ENCODE data around the gene TMEM163. TPM values are rescaled to one million over a fixed set of nuclear protein-coding genes. Genes with fewer than 3 reads are reported as not detected.

The TMEM163 gene
- polyA plus RNA-seq, 3 donors: 0.01 TPM; not detected in 2

DNA sequence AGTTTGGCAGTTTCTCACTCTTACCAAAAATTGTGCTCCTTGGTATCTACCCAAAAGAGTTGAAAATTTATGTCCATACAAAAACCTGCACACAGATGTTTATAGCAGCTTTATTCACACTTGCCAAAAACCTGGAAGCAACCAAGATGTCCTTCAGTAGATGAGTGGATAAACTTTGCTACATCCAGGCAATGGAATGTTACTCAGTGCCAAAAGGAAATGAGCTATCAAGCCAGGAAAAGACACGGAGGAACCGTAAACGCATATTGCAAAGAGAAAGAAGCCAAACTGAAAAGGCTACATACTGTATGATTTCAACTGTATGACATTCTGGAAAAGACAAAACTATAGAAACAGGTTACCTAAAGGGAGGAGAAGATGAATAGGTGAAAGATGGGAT, 36.1 kb downstream of the TMEM163 start:
- no peaks in the 10 kb centered on the region for H3K79me2 ChIP-seq (ENCODE audit: insufficient read depth, low read length)
- Mint-ChIP-seq H3K36me3 (no peaks in the 10 kb centered on the region), H3K4me1 (peaks cover 9% of the 10 kb centered on the region), H3K4me3 (no peak overlapping the region), H3K27ac (peak overlapping the region in 1 of 7 donors; percentile 41), H3K27me3 (ENCODE audit: low read depth in 3 of 3) (peaks cover 0 to 2% (median 1%) of the 10 kb centered on the region in 3 donors), H3K9me3 (peaks cover 0 to 3% (median 0%) of the 10 kb centered on the region in 7 donors)
- no peaks in the 10 kb centered on the region for H3K9me3 ChIP-seq (replicated peaks in 1 of 2; ENCODE audit: control insufficient read depth in 1 of 2, insufficient read depth in 1 of 2, low read length in 2 of 2)
- 60% methylated on average over 3 of the region's 3 CpGs for WGBS (ENCODE audit: insufficient coverage)
- H3K4me2 ChIP-seq (replicated peaks; ENCODE audit: extremely low read depth, low read length, poor library complexity, severe bottlenecking): no peak overlapping the region
- H2AFZ ChIP-seq (ENCODE audit: insufficient read depth, low read depth, low read length, poor library complexity, severe bottlenecking): no peak overlapping the region
- H3K4me3 ChIP-seq (replicated peaks in 1 of 3; ENCODE audit: low read depth in 2 of 3, low read length in 3 of 3): no peak overlapping the region
- TF ChIP-seq, protein P1, sequence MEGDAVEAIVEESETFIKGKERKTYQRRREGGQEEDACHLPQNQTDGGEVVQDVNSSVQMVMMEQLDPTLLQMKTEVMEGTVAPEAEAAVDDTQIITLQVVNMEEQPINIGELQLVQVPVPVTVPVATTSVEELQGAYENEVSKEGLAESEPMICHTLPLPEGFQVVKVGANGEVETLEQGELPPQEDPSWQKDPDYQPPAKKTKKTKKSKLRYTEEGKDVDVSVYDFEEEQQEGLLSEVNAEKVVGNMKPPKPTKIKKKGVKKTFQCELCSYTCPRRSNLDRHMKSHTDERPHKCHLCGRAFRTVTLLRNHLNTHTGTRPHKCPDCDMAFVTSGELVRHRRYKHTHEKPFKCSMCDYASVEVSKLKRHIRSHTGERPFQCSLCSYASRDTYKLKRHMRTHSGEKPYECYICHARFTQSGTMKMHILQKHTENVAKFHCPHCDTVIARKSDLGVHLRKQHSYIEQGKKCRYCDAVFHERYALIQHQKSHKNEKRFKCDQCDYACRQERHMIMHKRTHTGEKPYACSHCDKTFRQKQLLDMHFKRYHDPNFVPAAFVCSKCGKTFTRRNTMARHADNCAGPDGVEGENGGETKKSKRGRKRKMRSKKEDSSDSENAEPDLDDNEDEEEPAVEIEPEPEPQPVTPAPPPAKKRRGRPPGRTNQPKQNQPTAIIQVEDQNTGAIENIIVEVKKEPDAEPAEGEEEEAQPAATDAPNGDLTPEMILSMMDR (IDR thresholded peaks at IDR 0.05): no peak
- peaks cover 0 to 8% of the 10 kb centered on the region in 2 donors for H3K4me1 ChIP-seq (ENCODE audit: control insufficient read depth in 1 of 2, insufficient read depth in 2 of 2, low read length in 2 of 2)
- H4K20me1 ChIP-seq (ENCODE audit: insufficient read depth, low read length): no peaks in the 10 kb centered on the region
- no peak for DNase-seq
- intact Hi-C loops (cut with micrococcal nuclease): no loop called here
- no peaks in the 10 kb centered on the region for H3K36me3 ChIP-seq (replicated peaks in 1 of 2; ENCODE audit: control insufficient read depth in 1 of 2, insufficient read depth in 2 of 2, low read length in 2 of 2)
- no peak overlapping the region for H3K27ac ChIP-seq (ENCODE audit: low read depth in 1 of 2, low read length in 2 of 2)
- H3K9ac ChIP-seq (ENCODE audit: insufficient read depth, low read length, poor library complexity, severe bottlenecking): no peak overlapping the region
- no peaks in the 10 kb centered on the region for H3K27me3 ChIP-seq (ENCODE audit: control insufficient read depth in 2 of 2, insufficient read depth in 2 of 2, low read length in 2 of 2)

DNA sequence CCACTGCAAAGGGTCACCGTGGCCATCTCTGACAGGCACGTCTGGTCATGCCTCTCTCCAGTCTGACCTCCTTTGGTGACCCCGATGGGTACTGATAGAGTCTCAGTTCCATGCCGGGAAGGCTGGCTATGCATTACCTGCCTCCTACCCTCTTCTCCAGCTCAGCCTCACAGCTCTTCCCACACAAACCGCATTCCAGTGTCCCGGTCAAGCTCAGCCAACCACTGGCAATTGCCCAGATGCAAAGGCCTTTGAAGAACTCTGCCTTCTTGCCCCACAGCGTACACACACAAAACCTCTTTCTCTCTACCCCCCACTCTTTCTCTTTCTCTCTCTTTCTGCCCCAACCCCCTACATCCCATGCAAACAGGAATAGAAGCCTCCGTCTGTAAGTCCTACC, 37.6 kb downstream of the TMEM163 start:
- no peaks in the 10 kb centered on the region for H3K79me2 ChIP-seq (ENCODE audit: insufficient read depth, low read length)
- H3K27ac ChIP-seq (ENCODE audit: low read depth in 1 of 2, low read length in 2 of 2): no peak overlapping the region
- Mint-ChIP-seq H3K9me3 (peaks cover 0 to 3% (median 0%) of the 10 kb centered on the region in 7 donors), H3K36me3 (no peaks in the 10 kb centered on the region), H3K4me1 (peaks cover 9% of the 10 kb centered on the region), H3K27ac (no peak overlapping the region), H3K4me3 (no peak overlapping the region), H3K27me3 (ENCODE audit: low read depth in 3 of 3) (peaks cover 0 to 2% (median 2%) of the 10 kb centered on the region in 3 donors)
- H3K36me3 ChIP-seq (replicated peaks in 1 of 2; ENCODE audit: control insufficient read depth in 1 of 2, insufficient read depth in 2 of 2, low read length in 2 of 2): no peaks in the 10 kb centered on the region
- H3K27me3 ChIP-seq (ENCODE audit: control insufficient read depth in 2 of 2, insufficient read depth in 2 of 2, low read length in 2 of 2): no peaks in the 10 kb centered on the region
- H2AFZ ChIP-seq (ENCODE audit: insufficient read depth, low read depth, low read length, poor library complexity, severe bottlenecking): no peak overlapping the region
- WGBS (ENCODE audit: insufficient coverage): 98% methylated on average over 7 of the region's 8 CpGs
- no peaks in the 10 kb centered on the region for H4K20me1 ChIP-seq (ENCODE audit: insufficient read depth, low read length)
- H3K4me3 ChIP-seq (replicated peaks in 1 of 3; ENCODE audit: low read depth in 2 of 3, low read length in 3 of 3): no peak overlapping the region
- no peak for DNase-seq
- TF ChIP-seq, protein P1 (IDR thresholded peaks at IDR 0.05): no peak
- no peak overlapping the region for H3K4me2 ChIP-seq (replicated peaks; ENCODE audit: extremely low read depth, low read length, poor library complexity, severe bottlenecking)
- H3K9ac ChIP-seq (ENCODE audit: insufficient read depth, low read length, poor library complexity, severe bottlenecking): no peak overlapping the region
- intact Hi-C loops (cut with micrococcal nuclease): no loop called here
- no peaks in the 10 kb centered on the region for H3K9me3 ChIP-seq (replicated peaks in 1 of 2; ENCODE audit: control insufficient read depth in 1 of 2, insufficient read depth in 1 of 2, low read length in 2 of 2)
- peaks cover 0 to 8% of the 10 kb centered on the region in 2 donors for H3K4me1 ChIP-seq (ENCODE audit: control insufficient read depth in 1 of 2, insufficient read depth in 2 of 2, low read length in 2 of 2)
